Vagina (tissue), 2 donors: ENCODE data around the gene ABCB8.

Experiments used
- POLR2A ChIP-seq, 2 donors: fragments of 450-650 bp; IDR thresholded peaks; one replicate each; pipeline ENCODE4 v1.6.1; 2017; ENCODE audit warnings: antibody characterized with exemption in 2 of 2, mild to moderate bottlenecking in 2 of 2, moderate library complexity in 2 of 2
- POLR2AphosphoS5 ChIP-seq, 2 donors: sonication (generic); formaldehyde crosslinking; IDR thresholded peaks; one replicate each; pipeline ENCODE4 v1.9.0; 2017; ENCODE audit warnings: antibody characterized with exemption in 2 of 2, mild to moderate bottlenecking in 2 of 2, low read depth in 1 of 2; ENCODE audit not compliant: insufficient read depth in 1 of 2
- TF ChIP-seq, protein P1 (sequence below), 3 experiments: fragments of 450-650 bp in 2 of 3; fragments of 200-600 bp in 1 of 3; sonication (generic) in 1 of 3; IDR thresholded peaks; one replicate each; pipeline ENCODE4 v1.5.1; 2017 to 2019; ENCODE audit warnings: antibody characterized with exemption in 3 of 3, mild to moderate bottlenecking in 2 of 3, moderate library complexity in 2 of 3

DNA sequence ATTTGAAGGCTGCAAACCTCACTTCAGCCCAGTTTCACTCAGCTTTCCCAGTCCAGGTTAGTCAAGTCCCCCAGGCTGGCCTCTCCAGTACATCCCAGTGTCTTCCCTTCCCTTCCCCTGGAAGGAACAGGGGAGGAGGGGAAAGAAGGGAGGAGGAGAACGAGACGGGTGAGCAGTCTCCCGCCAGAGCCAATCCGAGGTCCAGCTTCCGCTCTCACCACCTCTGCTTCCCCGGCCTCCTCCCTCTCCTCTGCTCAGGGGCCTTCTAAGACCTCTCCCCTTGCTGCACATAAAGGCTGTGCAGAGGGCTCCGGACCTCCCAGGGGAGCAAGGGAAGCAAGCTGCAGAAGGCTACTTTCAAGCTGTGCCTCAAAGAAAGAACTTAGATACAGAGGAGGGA, 8.0 kb upstream of the ABCB8 start:
- TF ChIP-seq POLR2A (IDR thresholded peaks at IDR 0.05) (no peak), POLR2AphosphoS5 (IDR thresholded peaks at IDR 0.05; ENCODE audit: insufficient read depth in 1 of 2, low read depth in 1 of 2) (no peak)
- TF ChIP-seq, protein P1, sequence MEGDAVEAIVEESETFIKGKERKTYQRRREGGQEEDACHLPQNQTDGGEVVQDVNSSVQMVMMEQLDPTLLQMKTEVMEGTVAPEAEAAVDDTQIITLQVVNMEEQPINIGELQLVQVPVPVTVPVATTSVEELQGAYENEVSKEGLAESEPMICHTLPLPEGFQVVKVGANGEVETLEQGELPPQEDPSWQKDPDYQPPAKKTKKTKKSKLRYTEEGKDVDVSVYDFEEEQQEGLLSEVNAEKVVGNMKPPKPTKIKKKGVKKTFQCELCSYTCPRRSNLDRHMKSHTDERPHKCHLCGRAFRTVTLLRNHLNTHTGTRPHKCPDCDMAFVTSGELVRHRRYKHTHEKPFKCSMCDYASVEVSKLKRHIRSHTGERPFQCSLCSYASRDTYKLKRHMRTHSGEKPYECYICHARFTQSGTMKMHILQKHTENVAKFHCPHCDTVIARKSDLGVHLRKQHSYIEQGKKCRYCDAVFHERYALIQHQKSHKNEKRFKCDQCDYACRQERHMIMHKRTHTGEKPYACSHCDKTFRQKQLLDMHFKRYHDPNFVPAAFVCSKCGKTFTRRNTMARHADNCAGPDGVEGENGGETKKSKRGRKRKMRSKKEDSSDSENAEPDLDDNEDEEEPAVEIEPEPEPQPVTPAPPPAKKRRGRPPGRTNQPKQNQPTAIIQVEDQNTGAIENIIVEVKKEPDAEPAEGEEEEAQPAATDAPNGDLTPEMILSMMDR (IDR thresholded peaks at IDR 0.05) = no peak
